ENCODE data around the gene NUMBL. TPM values are rescaled to one million over a fixed set of nuclear protein-coding genes. Genes with fewer than 3 reads are reported as not detected.

NUMBL gene
- total RNA-seq, 1 donor from 2014 or later, result 6.4 TPM

DNA sequence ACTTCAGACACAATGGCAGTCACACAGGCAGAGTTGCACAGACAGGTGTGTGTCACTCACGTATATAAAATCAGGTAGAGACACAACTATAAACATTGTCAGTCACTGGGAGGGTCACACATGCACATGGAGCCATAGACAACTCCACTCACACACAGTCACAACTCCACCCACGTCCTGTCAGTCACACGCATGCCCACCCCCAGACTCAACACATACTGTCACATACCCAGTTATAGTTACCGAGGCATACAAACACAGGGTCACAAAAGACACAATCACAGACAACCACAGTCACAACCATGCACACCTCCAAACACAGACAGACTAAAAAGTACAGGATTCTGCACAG lies 1.5 kb downstream of the NUMBL start:
- Histone ChIP-seq H3K27ac (no peak overlapping the region), H3K4me3 (peak overlapping the region; percentile 76), H3K36me3 (no peaks in the 10 kb centered on the region)

DNA sequence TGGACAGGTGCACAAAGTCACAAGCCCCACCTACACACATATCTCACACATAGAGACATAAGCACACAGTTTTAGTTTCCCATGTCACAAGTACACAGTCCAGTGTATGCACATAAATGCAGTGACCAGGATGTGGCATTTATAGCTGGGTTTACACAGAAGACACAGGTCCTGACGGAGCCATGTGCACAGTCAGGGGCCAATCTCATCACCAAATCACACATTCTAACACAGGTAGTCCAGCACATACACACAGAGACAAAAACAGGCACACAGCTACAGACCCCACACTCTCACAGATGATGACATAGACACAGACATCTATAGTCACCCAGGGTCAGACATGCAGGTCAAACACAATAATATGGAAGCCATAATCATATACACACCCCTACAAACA lies 2.1 kb downstream of the NUMBL start:
- Mint-ChIP-seq H3K36me3 (peaks cover 19% of the 10 kb centered on the region), H3K27me3 (ENCODE audit: insufficient read depth, low read depth) (peaks cover 4% of the 10 kb centered on the region), H3K9me3 (no peaks in the 10 kb centered on the region), H3K4me3 (no peak overlapping the region), H3K4me1 (peaks cover 8% of the 10 kb centered on the region), H3K27ac (no peak overlapping the region)
- Histone ChIP-seq H3K27ac (no peak overlapping the region), H3K79me2 (ENCODE audit: low read depth) (peaks cover 20% of the 10 kb centered on the region), H3K36me3 (no peaks in the 10 kb centered on the region), H3K27me3 (no peaks in the 10 kb centered on the region), H3K4me3 (no peak overlapping the region), H2AFZ (replicated peaks) (no peak overlapping the region), H3K9ac (no peak overlapping the region), H3K4me2 (peak overlapping the region; percentile 95), H3K9me3 (ENCODE audit: low read depth) (no peaks in the 10 kb centered on the region), H3F3A (ENCODE audit: low read depth) (peaks cover 13% of the 10 kb centered on the region), H4K20me1 (ENCODE audit: low read depth) (peaks cover 17% of the 10 kb centered on the region), H3K4me1 (peaks cover 5% of the 10 kb centered on the region)
- no peak for DNase-seq (ENCODE audit: low spot score)
- TF ChIP-seq, protein P1, sequence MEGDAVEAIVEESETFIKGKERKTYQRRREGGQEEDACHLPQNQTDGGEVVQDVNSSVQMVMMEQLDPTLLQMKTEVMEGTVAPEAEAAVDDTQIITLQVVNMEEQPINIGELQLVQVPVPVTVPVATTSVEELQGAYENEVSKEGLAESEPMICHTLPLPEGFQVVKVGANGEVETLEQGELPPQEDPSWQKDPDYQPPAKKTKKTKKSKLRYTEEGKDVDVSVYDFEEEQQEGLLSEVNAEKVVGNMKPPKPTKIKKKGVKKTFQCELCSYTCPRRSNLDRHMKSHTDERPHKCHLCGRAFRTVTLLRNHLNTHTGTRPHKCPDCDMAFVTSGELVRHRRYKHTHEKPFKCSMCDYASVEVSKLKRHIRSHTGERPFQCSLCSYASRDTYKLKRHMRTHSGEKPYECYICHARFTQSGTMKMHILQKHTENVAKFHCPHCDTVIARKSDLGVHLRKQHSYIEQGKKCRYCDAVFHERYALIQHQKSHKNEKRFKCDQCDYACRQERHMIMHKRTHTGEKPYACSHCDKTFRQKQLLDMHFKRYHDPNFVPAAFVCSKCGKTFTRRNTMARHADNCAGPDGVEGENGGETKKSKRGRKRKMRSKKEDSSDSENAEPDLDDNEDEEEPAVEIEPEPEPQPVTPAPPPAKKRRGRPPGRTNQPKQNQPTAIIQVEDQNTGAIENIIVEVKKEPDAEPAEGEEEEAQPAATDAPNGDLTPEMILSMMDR (IDR thresholded peaks at IDR 0.05), result no peak
- TF ChIP-seq EZH2phosphoT487 (IDR thresholded peaks at IDR 0.05) (no peak), EZH2 (IDR thresholded peaks at IDR 0.05) (no peak)

More for the DNA sequence above, 1.5 kb downstream of the NUMBL start:
- Mint-ChIP-seq H3K27me3 (ENCODE audit: insufficient read depth, low read depth) (peaks cover 4% of the 10 kb centered on the region), H3K27ac (no peak overlapping the region), H3K9me3 (no peaks in the 10 kb centered on the region), H3K4me3 (no peak overlapping the region), H3K36me3 (peaks cover 19% of the 10 kb centered on the region), H3K4me1 (peaks cover 8% of the 10 kb centered on the region)
- H3K9me3 ChIP-seq (ENCODE audit: low read depth), result no peaks in the 10 kb centered on the region
- peaks cover 13% of the 10 kb centered on the region for H3F3A ChIP-seq (ENCODE audit: low read depth)
- H3K9ac ChIP-seq, result no peak overlapping the region
- no peak for DNase-seq (ENCODE audit: low spot score)
- TF ChIP-seq EZH2 (IDR thresholded peaks at IDR 0.05), result no peak
- no peaks in the 10 kb centered on the region for H3K27me3 ChIP-seq
- H3K4me1 ChIP-seq, result peaks cover 5% of the 10 kb centered on the region
- peak overlapping the region; percentile 95 for H3K4me2 ChIP-seq
- no peak overlapping the region for H2AFZ ChIP-seq (replicated peaks)
- peaks cover 17% of the 10 kb centered on the region for H4K20me1 ChIP-seq (ENCODE audit: low read depth)
- peaks cover 20% of the 10 kb centered on the region for H3K79me2 ChIP-seq (ENCODE audit: low read depth)

DNA sequence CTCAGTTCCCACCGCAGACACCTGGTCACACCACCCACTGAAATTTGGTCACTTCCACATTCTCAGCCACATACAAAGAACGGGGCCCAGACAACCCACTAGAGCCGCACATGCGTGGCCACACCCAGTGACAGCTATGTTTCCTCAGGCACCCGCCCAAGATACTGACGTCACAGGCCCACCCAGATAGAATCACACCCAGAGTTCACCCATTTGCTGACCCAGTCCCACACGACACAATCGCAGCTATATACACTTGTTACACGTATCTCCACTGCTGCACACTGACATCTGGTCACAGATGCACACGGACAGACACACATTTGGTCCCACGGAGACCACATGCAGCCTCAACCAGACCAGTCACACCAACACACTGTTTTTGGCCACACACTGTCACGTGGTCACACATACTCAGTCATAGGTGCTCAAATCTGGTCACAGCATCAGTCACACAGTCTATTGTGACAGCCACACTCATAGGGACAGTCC lies 2.9 kb downstream of the NUMBL start:
- Histone ChIP-seq H3K27ac (no peak overlapping the region), H2AFZ (replicated peaks) (no peak overlapping the region), H3F3A (ENCODE audit: low read depth) (peaks cover 13% of the 10 kb centered on the region), H3K4me2 (no peak overlapping the region), H3K4me1 (peaks cover 5% of the 10 kb centered on the region), H3K9ac (no peak overlapping the region), H3K27me3 (no peaks in the 10 kb centered on the region), H3K79me2 (ENCODE audit: low read depth) (peaks cover 20% of the 10 kb centered on the region), H3K36me3 (no peaks in the 10 kb centered on the region), H3K4me3 (no peak overlapping the region), H4K20me1 (ENCODE audit: low read depth) (peaks cover 17% of the 10 kb centered on the region), H3K9me3 (ENCODE audit: low read depth) (no peaks in the 10 kb centered on the region)
- Mint-ChIP-seq H3K4me1 (peaks cover 8% of the 10 kb centered on the region), H3K27me3 (ENCODE audit: insufficient read depth, low read depth) (peaks cover 4% of the 10 kb centered on the region), H3K36me3 (peaks cover 18% of the 10 kb centered on the region), H3K4me3 (no peak overlapping the region), H3K9me3 (no peaks in the 10 kb centered on the region), H3K27ac (no peak overlapping the region)
- TF ChIP-seq, protein P1 (IDR thresholded peaks at IDR 0.05), result no peak
- no peak for TF ChIP-seq EZH2 (IDR thresholded peaks at IDR 0.05)
- no peak for TF ChIP-seq EZH2phosphoT487 (IDR thresholded peaks at IDR 0.05)
- no peak for DNase-seq (ENCODE audit: low spot score)

DNA sequence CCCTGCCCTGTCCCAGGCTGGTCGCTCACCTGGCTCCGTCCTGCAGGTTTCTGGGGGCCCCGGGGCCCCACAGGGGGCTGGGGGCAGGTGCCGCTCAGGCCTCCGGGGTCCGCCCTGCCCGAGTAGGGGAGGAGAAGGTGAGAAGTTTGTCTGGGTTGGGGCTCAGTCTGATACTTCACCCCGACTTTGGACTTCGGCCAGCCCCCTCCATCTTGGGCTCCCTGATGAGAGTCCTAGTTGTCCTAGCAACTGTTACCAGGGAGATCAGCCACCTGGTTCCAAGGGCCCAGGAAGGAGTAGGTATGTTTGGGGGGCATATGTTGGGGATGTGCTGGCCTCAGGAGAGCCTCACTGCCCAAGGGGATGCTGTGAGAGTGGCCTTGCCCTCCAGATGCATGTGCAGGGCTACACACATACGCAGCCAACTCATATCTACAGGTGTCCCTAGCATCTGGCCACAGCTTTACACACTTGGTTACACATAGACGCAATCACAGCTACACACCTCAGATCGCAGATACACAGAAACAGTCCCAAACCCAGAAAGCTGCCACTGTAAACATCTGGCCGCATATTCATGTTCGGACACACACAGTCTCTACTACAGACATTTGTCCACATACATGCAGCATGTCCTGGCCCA lies 3.4 kb downstream of the NUMBL start:
- H3K4me3 Mint-ChIP-seq, result no peak overlapping the region
- peaks cover 2% of the 10 kb centered on the region for H3K27me3 Mint-ChIP-seq (ENCODE audit: insufficient read depth, low read depth)
- no peak overlapping the region for H3K27ac Mint-ChIP-seq
- no peak for DNase-seq (ENCODE audit: low spot score)
- Histone ChIP-seq H3K9ac (no peak overlapping the region), H3K36me3 (no peaks in the 10 kb centered on the region), H3K79me2 (ENCODE audit: low read depth) (peaks cover 20% of the 10 kb centered on the region), H3K4me3 (no peak overlapping the region), H3K4me1 (peaks cover 5% of the 10 kb centered on the region), H3K9me3 (ENCODE audit: low read depth) (no peaks in the 10 kb centered on the region), H3K27me3 (no peaks in the 10 kb centered on the region), H3K4me2 (no peak overlapping the region), H3F3A (ENCODE audit: low read depth) (peaks cover 13% of the 10 kb centered on the region), H3K27ac (no peak overlapping the region), H4K20me1 (ENCODE audit: low read depth) (peaks cover 17% of the 10 kb centered on the region), H2AFZ (replicated peaks) (no peak overlapping the region)
- TF ChIP-seq, protein P1 (IDR thresholded peaks at IDR 0.05), result no peak
- TF ChIP-seq EZH2 (IDR thresholded peaks at IDR 0.05) (no peak), EZH2phosphoT487 (IDR thresholded peaks at IDR 0.05) (no peak)
- H3K4me1 Mint-ChIP-seq, result peaks cover 6% of the 10 kb centered on the region
- H3K36me3 Mint-ChIP-seq, result peaks cover 18% of the 10 kb centered on the region
- no peaks in the 10 kb centered on the region for H3K9me3 Mint-ChIP-seq
